Osteoblast (primary cell): ENCODE data around the gene JDP2. TPM values are rescaled to one million over a fixed set of nuclear protein-coding genes. Genes with fewer than 3 reads are reported as not detected.

Experiments used
- DNase-seq: peaks from one replicate; pipeline ENCODE4 v3.0.0; 2011; ENCODE audit warnings: low spot score, mixed read lengths; ENCODE audit not compliant: insufficient read length; ENCODE audit errors: missing footprints
- H2AFZ ChIP-seq: 2 replicates; pipeline ENCODE4 v1.6.0; 2011; ENCODE audit warnings: mild to moderate bottlenecking, low read length
- H3K27ac ChIP-seq: 2 replicates; pipeline ENCODE4 v1.5.1; 2011; ENCODE audit warnings: mild to moderate bottlenecking, low read depth, low read length, moderate library complexity
- H3K27me3 ChIP-seq: 2 replicates; pipeline ENCODE4 v1.6.0; 2012; ENCODE audit warnings: mild to moderate bottlenecking, control low read depth, inconsistent platforms, low read length, moderate library complexity; ENCODE audit not compliant: insufficient read depth
- H3K36me3 ChIP-seq: 2 replicates; pipeline ENCODE4 v1.5.1; 2011; ENCODE audit warnings: mild to moderate bottlenecking, low read length, control low read depth, moderate library complexity; ENCODE audit not compliant: insufficient read depth
- H3K4me1 ChIP-seq: 2 replicates; pipeline ENCODE4 v1.5.1; 2011; ENCODE audit warnings: mild to moderate bottlenecking, low read length, control low read depth, moderate library complexity; ENCODE audit not compliant: insufficient read depth
- H3K4me2 ChIP-seq: 2 replicates; pipeline ENCODE4 v1.6.0; 2011; ENCODE audit warnings: mild to moderate bottlenecking, low read length; ENCODE audit not compliant: insufficient read depth
- H3K4me3 ChIP-seq: fragments of 200-600 bp; sonication (generic); 3 replicates; pipeline ENCODE4 v1.5.1; 2012; ENCODE audit warnings: mild to moderate bottlenecking, low read length, inconsistent platforms; ENCODE audit not compliant: insufficient read depth
- H3K79me2 ChIP-seq: 2 replicates; pipeline ENCODE4 v1.6.0; 2012; ENCODE audit warnings: mild to moderate bottlenecking, low read length, control low read depth, inconsistent platforms; ENCODE audit not compliant: insufficient read depth
- H3K9me3 ChIP-seq: 2 replicates; pipeline ENCODE4 v1.5.1; 2011; ENCODE audit warnings: low read depth, low read length, control low read depth
- H4K20me1 ChIP-seq: 2 replicates; pipeline ENCODE4 v1.6.0; 2012; ENCODE audit warnings: mild to moderate bottlenecking, low read length, control low read depth; ENCODE audit not compliant: insufficient read depth
- total RNA-seq: library from RNA; depleted of rRNA; stranded (reverse); fragments of >200 nt; gene quantifications from 2 replicates; pipeline ENCODE4 v1.2.3, GENCODE V29; 2012
- TF ChIP-seq, protein P1 (sequence below): IDR thresholded peaks from 2 replicates; pipeline ENCODE4 v1.5.1; 2011; ENCODE audit warnings: mild to moderate bottlenecking, low read depth, low read length, moderate library complexity; ENCODE audit errors: extremely low read depth

JDP2 gene
- total RNA-seq, 1 donor, result 77.1 TPM

GRCh38 chr14:75411214-75411540, 16.6 kb upstream of the JDP2 start:
- H3K4me1 ChIP-seq, result no peaks in the 10 kb centered on the region
- no peak overlapping the region for H3K27ac ChIP-seq
- no peak overlapping the region for H3K4me3 ChIP-seq
- H3K79me2 ChIP-seq, result no peaks in the 10 kb centered on the region
- no peaks in the 10 kb centered on the region for H4K20me1 ChIP-seq
- TF ChIP-seq, protein P1, sequence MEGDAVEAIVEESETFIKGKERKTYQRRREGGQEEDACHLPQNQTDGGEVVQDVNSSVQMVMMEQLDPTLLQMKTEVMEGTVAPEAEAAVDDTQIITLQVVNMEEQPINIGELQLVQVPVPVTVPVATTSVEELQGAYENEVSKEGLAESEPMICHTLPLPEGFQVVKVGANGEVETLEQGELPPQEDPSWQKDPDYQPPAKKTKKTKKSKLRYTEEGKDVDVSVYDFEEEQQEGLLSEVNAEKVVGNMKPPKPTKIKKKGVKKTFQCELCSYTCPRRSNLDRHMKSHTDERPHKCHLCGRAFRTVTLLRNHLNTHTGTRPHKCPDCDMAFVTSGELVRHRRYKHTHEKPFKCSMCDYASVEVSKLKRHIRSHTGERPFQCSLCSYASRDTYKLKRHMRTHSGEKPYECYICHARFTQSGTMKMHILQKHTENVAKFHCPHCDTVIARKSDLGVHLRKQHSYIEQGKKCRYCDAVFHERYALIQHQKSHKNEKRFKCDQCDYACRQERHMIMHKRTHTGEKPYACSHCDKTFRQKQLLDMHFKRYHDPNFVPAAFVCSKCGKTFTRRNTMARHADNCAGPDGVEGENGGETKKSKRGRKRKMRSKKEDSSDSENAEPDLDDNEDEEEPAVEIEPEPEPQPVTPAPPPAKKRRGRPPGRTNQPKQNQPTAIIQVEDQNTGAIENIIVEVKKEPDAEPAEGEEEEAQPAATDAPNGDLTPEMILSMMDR, result no peak
- no peaks in the 10 kb centered on the region for H3K36me3 ChIP-seq
- no peak overlapping the region for H2AFZ ChIP-seq
- no peak for DNase-seq
- no peaks in the 10 kb centered on the region for H3K27me3 ChIP-seq
- H3K9me3 ChIP-seq, result no peaks in the 10 kb centered on the region
- H3K4me2 ChIP-seq, result no peak overlapping the region

GRCh38 chr14:75413013-75413412, 14.8 kb upstream of the JDP2 start:
- Histone ChIP-seq H4K20me1 (no peaks in the 10 kb centered on the region), H2AFZ (no peak overlapping the region), H3K27me3 (no peaks in the 10 kb centered on the region)

DNA sequence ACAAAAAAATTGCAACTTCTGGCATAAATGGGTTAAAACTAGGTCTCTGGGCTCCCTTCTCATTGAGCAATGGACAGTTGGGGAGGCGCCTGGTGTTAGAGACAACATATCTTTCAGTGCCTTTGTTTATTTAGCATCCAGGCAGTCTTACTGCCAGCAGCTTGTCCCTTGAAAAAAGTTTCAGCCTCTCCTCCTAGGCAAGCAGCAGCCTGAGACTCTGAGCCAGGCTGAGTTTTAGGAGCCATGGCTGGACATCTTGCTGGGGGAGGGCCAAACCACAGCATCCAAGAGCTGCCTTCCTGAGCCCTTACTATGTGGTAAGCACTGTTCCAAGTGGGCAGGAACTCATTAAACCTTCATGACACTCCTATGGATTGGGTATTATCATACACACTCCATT, 10.1 kb upstream of the JDP2 start:
- H3K4me3 ChIP-seq, result no peak overlapping the region
- no peak overlapping the region for H3K27ac ChIP-seq
- H3K4me2 ChIP-seq, result no peak overlapping the region

More at GRCh38 chr14:75413013-75413412, 14.8 kb upstream of the JDP2 start:
- H3K79me2 ChIP-seq, result no peaks in the 10 kb centered on the region
- no peak overlapping the region for H3K27ac ChIP-seq
- peaks cover 3% of the 10 kb centered on the region for H3K4me1 ChIP-seq
- no peak overlapping the region for H3K4me2 ChIP-seq
- H3K36me3 ChIP-seq, result no peaks in the 10 kb centered on the region
- TF ChIP-seq, protein P1, result no peak
- DNase-seq, result no peak
- no peaks in the 10 kb centered on the region for H3K9me3 ChIP-seq
- H3K4me3 ChIP-seq, result no peak overlapping the region

GRCh38 chr14:75418850-75419768, 8.7 kb upstream of the JDP2 start:
- DNase-seq, result no peak
- H2AFZ ChIP-seq, result no peak overlapping the region
- H3K27ac ChIP-seq, result no peak overlapping the region
- H3K4me2 ChIP-seq, result no peak overlapping the region
- no peaks in the 10 kb centered on the region for H3K27me3 ChIP-seq
- no peaks in the 10 kb centered on the region for H3K36me3 ChIP-seq
- no peaks in the 10 kb centered on the region for H4K20me1 ChIP-seq
- no peaks in the 10 kb centered on the region for H3K79me2 ChIP-seq
- TF ChIP-seq, protein P1, result no peak
- H3K9me3 ChIP-seq, result no peaks in the 10 kb centered on the region
- H3K4me3 ChIP-seq, result no peak overlapping the region
- H3K4me1 ChIP-seq, result peaks cover 10% of the 10 kb centered on the region

More for the DNA sequence above, 10.1 kb upstream of the JDP2 start:
- Histone ChIP-seq H3K36me3 (no peaks in the 10 kb centered on the region), H4K20me1 (no peaks in the 10 kb centered on the region), H3K4me1 (peaks cover 9% of the 10 kb centered on the region), H3K79me2 (no peaks in the 10 kb centered on the region), H3K27me3 (no peaks in the 10 kb centered on the region), H3K9me3 (no peaks in the 10 kb centered on the region), H2AFZ (no peak overlapping the region)
- TF ChIP-seq, protein P1, result no peak
- no peak for DNase-seq
